RKO (cell line): Measurements from ENCODE around the gene LOXL3.
A peak's percentile ranks its signal among the peaks of the same experiment; 100 is the strongest.

Source experiments
- DNase-seq: peaks from one replicate; pipeline ENCODE4 v3.0.0-alpha.2; 2016; ENCODE audit warnings: low spot score

LOXL3 gene

DNA sequence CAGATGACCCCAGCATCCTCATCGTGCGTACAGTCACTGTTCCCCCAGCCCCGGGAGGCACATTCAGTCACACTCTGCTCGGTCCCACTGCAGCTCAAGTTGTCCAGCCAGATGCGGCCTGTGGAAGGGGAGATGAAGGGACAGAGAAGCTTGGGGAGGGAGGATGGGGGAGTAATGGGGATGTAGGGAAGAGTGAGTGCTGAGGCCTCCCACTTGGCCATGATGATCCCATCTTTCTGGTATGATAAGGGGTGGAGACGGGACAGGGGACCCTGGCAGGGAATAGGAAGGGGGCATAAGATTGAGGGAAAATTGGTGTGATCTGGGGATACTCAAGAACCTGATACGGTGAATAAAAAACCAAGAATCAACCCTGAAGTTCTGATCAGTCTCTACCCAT lies 3.5 kb downstream of the LOXL3 start:
- no peak for DNase-seq

DNA sequence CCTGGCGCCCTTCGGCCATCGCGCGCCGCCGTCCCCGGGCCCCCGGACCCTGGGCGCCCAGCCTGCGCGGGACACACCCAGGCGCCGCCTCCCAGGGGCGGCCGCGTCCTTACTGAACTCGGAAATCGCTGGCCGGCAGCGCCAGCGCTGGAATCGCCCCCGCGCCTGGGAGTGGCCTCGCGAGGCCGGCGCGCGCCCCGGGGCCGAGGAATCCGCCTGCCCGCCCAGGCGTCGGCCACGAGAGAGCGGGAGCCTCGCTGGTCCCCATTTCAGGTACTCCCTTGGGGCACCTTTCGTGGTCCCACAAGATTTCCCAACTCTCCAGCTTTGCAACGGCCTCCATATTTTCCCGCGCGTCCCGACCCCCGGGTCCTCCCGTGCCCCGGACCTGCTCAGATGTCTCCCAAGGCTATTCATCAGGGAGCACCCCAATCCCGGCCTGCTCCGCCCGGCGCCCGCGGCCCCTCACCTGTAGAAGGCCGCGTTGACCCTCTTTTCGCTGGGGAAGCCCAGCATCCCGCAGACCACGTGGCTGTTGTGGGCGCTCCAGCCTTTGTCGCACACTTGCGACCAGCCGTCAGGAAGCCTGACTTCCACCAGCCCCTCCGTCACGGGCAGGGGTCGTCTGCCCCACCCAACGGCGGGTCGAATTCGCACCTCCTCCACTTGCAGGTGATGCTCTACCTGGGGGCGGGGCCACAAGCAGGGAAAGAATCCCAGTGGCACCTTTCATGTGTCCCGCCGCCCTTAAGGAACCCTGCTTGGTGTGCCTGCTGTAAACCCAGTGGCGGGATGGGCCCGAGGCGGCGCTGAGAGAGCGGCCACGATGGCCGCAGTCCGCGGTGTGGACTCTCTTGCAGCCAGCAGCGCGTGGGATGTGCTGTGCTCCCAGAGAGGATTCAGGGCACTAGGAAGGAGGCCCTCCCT lies 4.6 kb downstream of the LOXL3 start:
- DNase-seq = peak; percentile 82

DNA sequence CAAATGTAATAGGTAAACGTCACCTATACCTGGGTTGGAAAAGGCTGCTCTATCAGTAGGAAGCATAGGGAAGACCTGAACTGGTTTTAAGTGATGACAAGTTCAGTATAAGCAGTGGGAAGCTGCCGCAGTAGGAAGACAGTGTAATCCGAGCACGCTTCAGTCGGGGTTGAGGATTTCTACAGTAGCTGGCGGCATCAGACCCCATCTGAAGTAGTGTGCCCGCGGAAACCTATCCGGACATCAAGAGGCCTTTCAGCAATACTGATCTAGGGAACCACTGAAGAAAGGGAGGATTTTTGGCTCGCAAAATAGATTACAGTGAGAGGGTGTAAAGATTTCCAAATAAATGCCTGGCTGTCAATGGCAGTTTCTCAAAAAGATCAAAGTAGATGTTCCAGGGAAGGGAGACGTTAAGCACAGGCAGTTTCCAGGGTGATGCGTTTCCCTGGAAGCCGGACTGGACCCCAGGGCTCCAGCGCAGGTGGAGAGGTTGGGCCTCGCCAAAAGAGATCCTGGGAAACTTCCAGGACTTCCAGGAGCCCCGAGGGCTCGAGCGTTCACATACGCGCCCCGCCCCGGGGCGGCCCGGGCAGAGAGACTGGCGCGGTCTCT lies 5.3 kb downstream of the LOXL3 start:
- no peak for DNase-seq

DNA sequence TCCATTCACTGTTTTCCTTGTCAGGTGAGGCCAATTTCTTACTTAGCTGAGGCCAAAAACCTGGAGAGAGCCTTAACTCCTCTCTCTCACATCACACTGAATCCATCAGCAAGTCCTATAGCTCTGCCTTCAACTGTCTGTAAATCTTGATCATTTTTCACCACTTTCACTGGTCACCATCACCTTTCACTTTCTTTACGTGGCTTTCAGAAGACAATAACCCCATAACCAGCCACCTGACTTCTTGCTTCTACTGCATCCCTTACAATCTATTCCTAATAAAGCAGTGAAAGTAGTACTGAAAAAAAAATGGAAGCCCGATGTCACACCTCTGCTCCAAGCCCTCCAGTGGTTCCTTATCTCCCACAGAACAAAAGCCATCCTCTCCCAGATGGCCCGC lies 7.7 kb downstream of the LOXL3 start:
- DNase-seq = no peak

DNA sequence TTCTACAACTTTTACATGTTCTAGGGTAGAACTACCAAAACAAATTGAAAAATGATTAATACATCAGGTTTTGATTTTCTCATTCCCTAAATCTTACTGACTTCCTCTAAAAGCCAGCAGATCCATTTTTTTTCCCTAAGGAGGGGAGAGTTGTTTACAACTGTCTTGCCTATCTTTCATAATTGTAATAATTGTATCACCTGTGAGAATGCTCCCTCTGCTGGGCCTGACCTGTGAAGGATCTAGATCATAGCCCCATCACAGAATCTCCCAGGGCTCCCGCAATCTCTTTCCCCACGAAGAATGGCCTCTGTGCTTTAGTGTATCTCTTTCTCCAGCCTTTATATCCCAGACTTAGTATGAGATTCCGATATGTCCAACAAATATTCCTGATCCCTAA lies 9.1 kb downstream of the LOXL3 start:
- DNase-seq = no peak

DNA sequence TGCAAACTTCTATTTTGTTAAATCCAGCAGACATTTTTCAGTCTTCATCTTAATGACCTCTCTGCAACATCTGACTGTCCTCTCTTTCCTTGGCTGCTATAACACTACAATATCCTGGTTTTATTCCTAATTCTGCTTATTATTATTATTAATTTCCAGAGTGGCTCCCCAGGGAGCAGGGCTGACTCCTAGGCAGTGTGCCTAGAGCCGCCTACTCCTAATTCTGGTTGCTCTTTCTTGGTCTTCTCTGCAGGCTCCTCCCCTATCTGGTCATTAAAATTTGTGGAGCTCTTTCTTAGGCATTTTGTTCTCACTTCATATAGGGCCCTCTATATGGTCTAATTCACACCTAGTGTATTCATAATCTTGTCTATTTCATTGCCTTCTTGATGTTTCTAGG lies 10.8 kb downstream of the LOXL3 start:
- no peak for DNase-seq

DNA sequence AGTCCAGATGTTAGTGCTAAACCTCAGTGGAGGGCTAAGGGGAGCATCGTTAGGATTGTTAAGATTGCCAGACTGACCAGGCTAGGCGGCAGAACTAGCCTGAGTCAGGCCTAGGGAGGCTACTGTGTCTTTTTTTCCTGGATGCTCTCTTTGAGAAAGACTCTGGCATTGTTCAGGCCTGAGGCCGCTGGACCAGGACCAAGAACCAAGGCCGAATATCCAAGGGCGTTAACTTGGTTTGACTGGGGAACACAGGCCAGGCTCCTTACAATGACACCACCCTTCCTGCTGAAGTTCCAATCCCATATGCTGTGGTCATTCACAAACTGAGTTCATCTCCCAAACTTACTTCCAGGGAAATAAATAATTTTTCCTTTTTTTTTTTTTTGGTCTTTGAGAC lies 13.5 kb downstream of the LOXL3 start:
- no peak for DNase-seq

DNA sequence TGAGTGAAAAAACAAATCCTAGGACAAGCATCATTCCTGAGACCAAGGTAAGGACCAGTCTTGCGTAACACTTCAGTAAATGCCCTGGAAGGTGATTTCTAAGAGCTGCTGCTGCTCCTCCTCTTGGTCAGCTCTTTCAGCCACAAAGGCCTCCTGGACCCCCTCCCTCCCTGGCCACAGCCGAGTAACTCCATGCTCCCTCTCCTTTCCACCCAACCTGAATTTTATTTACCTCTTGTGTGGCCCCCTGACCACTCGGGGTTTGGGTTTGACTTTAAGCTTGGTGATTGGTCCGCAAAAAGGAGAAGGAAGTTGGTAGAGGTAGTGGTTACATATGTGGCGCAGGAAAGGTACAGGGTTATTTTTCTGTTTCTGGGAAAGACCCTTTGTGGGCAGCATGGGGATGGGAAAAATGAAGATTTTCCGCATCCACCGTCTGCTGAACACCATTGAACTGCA lies 14.8 kb downstream of the LOXL3 start:
- DNase-seq = no peak

DNA sequence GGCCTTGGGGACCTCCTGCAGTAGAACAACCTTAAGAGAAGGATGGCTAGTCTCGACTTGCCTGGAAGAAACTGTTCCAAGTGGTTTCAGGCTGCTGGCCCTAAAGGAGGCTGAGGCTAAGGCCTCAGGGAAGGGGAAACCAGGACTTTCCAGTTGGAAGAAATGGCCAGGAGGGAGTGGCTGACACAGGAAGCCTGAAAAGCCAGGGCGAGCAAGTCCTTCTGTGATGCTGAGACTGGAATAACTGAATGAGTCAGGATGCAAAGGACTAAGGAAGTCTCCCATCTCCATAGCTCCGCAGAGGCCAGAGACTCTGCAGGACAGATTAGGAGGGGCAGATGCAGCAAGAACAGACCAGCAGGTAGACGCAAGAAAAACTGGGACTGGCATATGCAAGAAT lies 16.6 kb downstream of the LOXL3 start:
- DNase-seq = no peak

DNA sequence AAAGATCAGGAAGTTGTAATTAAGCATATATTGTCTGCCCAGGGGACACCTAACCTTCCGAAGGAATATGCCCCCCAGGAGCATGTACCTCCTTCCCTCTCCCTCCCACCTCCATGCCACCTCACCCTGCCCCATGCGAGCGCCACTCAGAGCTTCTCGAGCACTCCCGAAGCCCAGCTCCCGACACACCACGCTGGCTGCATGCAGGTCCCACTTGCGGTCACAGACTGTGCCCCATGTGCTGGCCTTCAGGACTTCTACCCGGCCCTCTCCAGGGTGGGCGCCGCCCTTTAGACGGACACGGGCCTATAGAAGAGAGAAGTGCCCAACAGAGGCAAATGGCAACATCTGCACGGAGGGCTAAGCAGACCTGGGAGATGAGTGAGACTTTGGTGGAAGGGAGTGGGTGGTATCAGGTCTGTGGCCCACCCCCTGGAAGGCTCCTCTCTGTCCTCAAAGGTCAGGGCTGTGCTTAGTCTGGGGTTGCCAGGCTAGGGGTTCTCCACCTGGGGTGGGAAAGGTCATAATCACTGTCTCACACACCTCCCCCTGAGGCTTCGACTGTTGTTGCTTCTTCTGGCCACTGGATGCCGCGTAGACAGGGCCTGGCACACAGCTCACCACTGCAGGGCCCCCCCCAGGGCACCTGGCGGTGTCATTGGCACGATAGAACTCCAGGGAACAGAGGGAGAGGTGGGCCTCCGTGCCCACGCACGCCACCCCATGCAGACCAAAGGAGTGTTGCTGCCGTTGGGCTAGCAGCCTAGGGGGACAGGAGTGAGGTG lies 17.4 kb downstream of the LOXL3 start:
- DNase-seq = no peak

DNA sequence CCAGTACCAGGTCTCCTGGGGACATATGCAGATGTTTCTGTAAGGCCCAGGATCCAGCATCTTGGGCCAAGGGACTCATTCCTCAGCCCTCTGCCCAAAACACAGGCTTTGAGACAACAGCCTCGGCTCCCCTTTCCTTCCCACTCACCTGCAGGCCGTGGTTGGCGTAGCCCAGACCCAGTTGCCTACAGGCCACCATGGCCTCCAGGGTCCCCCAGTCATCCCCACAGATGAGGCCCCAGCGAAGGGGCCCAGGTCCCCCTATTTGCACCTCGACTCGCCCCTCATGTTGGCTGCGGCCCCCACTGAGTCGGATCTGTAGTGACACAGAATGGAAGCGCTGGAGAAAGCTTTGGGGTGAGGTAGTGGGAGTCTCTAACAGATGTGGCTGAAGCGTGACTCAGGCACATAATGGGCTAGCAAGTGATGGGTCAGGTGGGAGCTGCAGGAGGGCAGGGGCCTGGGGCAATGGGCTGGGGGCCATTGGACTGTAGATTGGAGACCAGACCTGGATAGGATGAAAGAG lies 18.2 kb downstream of the LOXL3 start:
- no peak for DNase-seq

DNA sequence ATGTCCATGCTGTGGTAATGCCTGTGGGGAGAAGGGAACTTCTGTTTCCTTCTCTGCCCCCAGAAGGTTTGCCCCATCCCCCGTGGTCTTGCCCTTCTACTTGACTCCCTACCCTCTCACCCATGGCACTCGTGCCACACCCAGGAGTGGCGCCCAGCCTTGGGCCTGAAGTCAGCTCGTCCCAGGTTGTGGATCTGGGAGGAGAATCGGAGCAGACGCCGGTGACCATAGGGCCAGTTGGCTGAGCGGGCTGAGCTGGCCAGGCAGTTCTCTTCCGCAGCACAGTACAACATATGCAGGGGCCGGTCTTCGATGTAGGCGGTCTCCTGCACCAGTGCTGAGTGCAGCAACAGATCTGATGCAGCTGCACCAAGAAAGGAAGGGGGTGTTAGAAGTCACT lies 19.3 kb downstream of the LOXL3 start:
- DNase-seq = no peak

DNA sequence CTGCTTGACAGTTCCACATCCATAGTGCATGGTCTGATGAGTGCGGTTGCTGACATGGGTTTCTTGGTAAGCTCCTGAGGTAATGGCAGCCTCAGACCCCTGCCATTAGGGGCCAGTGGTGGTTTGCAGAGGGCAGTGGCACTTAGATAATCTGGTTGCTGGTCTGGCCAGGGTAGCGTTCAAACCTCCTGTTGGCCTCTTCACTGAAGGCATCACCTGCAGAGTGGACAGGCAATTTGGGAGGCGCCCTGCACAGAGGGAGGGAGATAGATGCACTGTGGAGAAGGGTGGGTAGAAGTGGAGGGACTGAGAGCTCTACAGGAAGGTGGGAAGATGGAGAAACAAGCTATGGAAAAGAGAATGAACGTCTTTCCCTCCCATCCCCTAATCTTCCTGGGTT lies 20.3 kb downstream of the LOXL3 start:
- DNase-seq = no peak

DNA sequence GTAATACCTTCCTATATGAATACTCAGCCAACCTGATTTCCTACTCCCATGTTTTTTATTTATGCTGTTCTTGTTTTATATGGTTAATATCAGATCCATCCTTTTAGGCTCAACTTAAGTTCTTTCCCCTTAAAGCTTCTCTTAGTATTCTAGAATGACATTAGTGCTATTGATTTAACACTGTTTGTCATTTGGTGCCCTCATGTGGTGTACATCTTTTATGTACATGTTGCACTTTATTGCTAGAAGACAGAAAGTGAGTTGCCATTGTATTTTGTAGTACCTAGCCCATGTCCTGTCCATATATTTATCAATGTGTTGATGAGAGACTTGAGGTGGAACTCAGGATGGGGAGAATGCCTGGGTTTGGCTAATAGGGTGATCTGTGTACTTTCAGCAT lies 21.5 kb downstream of the LOXL3 start:
- peak; percentile 78 for DNase-seq

DNA sequence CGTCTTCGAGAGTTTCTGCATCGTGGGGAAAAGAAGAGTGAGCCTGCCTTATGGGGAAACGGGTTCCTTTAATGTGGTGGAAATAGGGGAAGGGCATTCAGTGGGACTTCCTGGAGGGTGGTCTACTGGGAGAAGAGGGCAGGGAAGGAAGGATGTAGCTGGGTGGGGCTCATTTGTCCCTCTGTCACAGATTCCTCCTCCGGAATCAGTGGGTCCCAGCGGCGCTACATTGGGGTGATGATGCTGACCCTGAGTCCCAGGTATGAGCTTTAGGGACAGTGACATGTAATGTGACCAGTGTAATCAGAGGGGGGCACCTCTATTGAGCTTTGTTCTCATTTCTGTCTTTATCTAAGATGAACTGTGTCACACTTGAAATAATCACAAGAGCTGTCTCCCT lies 22.1 kb downstream of the LOXL3 start:
- DNase-seq = no peak

DNA sequence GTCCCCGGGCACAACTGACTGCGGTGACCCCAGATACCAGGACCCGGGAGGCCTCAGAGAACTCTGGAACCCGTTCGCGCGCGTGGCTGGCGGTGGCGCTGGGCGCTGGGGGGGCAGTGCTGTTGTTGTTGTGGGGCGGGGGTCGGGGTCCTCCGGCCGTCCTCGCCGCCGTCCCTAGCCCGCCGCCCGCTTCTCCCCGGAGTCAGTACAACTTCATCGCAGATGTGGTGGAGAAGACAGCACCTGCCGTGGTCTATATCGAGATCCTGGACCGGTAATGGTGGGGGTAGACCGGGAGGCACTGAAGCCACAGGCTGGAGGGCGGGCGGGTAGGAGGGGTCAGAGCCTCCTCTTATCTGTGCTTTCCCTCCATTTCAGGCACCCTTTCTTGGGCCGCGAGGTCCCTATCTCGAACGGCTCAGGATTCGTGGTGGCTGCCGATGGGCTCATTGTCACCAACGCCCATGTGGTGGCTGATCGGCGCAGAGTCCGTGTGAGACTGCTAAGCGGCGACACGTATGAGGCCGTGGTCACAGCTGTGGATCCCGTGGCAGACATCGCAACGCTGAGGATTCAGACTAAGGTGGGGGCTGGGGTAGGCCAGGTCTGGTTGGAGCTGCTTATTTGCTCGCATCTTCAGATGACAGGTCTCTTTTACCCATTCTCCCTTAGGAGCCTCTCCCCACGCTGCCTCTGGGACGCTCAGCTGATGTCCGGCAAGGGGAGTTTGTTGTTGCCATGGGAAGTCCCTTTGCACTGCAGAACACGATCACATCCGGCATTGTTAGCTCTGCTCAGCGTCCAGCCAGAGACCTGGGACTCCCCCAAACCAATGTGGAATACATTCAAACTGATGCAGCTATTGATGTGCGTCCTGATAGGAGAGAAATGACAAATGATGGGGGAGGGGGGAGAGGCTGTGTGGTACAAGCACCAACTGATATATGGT lies 23.2 kb downstream of the LOXL3 start:
- DNase-seq = peak; percentile 64

DNA sequence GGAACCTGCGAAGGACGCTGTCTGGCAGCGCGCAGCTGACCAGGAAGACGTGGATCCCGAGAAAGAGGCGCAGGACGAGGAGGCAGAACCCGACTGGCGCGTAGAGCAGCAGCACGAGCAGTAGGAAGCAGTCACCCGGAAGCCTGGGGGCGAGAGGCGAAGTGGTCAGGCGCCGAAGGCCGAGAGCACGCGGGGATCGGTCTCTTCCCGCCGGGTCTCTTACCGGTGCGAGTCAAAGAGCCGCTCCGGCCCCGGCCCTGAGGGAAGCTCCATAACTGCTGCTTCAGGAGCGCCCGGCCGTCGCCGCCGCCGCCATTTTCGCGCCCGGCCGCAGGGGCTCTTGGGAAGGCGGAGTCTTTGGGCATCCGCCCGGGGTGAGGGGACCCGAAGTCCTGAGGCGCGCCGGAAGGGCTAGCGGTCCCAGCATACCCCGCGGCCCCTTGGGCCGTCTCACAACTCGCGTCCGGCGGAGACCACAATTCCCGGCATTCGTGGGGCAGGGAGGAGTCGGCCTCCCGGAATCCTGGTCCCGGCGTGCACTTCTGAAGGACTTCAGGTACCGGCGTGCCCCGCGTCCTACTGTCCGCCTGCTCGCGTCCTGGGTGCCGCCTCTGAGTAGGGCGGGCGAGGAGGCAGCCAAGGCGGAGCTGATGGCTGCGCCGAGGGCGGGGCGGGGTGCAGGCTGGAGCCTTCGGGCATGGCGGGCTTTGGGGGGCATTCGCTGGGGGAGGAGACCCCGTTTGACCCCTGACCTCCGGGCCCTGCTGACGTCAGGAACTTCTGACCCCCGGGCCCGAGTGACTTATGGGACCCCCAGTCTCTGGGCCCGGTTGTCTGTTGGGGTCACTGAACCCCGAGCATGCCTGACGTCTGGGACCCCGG lies 24.1 kb downstream of the LOXL3 start, which contains the start of the genes AUP1 and HTRA2:
Gene AUP1, minus strand, starts transcription at position 350 of the 882 bp plus-strand sequence. Its CDS starts 77 bp downstream, at position 273.
Gene HTRA2, plus strand, starts transcription at position 577 of the 882 bp plus-strand sequence. Its CDS starts 74 bp downstream, at position 651.
- DNase-seq = peak; percentile 98

DNA sequence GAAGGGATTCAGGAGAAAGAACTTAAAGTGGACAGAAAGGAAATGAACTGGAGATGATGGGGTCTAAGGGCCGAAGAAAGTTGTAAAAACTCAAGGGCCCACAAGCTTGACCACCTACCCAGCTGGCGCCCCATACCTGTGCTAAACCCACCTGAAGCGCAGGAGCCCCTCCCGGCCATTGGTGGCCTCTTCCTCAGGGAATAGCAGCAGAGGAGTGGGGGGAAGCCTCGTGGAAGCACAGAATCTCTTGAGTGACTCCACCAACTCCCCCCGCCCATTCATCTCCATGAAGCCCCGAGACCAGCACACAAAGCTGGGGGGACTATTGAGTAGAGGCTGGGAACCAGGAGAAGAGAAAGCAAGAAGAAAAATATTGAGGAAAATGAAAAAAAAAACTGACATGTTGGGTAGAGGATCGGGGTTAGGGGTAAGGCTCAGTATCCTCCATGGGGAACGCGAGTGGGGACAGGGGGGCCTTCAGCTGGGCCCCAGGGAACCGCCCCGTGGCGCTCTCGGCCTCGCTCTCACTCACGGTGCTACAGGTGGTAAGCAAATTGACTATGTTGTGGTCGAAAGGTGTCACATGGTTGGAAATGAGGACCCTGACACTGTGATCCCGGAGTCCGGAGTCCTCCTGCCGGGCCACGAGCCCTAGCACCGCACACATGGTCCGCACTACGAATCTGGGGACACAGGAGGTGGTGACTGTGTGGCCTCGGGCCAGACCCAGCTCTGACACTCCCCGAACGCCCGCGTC lies 25.0 kb downstream of the LOXL3 start:
- DNase-seq = no peak

DNA sequence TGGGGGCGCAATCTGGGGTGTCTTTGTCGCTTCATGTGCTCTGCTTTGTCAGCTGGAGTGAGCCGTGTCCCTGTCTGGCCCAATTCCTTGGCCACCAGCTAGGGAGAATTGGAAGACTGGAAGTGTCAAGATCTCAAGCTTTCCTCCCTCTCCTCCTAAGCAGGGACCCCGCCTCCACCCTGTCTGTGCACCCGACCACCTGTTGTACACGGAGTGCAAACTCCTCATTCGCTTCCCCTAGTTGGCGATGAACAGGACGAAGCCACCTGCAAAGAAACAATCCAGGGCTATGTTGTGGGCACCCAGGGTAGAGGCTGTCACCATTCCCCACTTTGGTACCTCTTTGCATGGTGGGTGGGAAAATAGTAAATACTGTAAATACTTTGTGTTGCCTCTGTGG lies 26.0 kb downstream of the LOXL3 start:
- DNase-seq = no peak
